Endodermal cell (in vitro differentiated cells): ENCODE data around the gene NIN. TPM values are rescaled to one million over a fixed set of nuclear protein-coding genes. Genes with fewer than 3 reads are reported as not detected.

Experiments used
- DNase-seq: peaks from one replicate; pipeline ENCODE4 v3.0.0-alpha.2; 2017
- H3K27ac ChIP-seq: 2 replicates; pipeline ENCODE4 v1.5.1; 2013; ENCODE audit warnings: mild to moderate bottlenecking, low read depth, low read length, moderate library complexity
- H3K27me3 ChIP-seq: 2 replicates; pipeline ENCODE4 v1.6.1; 2013; ENCODE audit warnings: mild to moderate bottlenecking, low read length, moderate library complexity; ENCODE audit not compliant: insufficient read depth, control insufficient read depth, poor library complexity, severe bottlenecking
- H3K36me3 ChIP-seq: 2 replicates; pipeline ENCODE4 v1.7.0; 2013; ENCODE audit warnings: mild to moderate bottlenecking, low read length, moderate library complexity; ENCODE audit not compliant: control insufficient read depth, insufficient read depth
- H3K4me1 ChIP-seq: one replicate; pipeline ENCODE4 v1.7.0; 2013; ENCODE audit warnings: low read length; ENCODE audit not compliant: control insufficient read depth, insufficient read depth
- H3K4me3 ChIP-seq: 2 replicates; pipeline ENCODE4 v1.5.1; 2013; ENCODE audit warnings: mild to moderate bottlenecking, low read length, moderate library complexity
- H3K9ac ChIP-seq: 2 replicates; pipeline ENCODE4 v1.6.1; 2013; ENCODE audit warnings: mild to moderate bottlenecking, low read length, moderate library complexity; ENCODE audit not compliant: poor library complexity, severe bottlenecking; ENCODE audit errors: extremely low read depth
- H3K9me3 ChIP-seq: 2 replicates; pipeline ENCODE4 v1.6.1; 2013; ENCODE audit warnings: mild to moderate bottlenecking, low read length, moderate library complexity; ENCODE audit not compliant: control insufficient read depth
- H3K27ac Mint-ChIP-seq: 2 replicates; pipeline ENCODE4 v1.8.0; 2020; ENCODE audit warnings: mixed read lengths
- H3K27me3 Mint-ChIP-seq: 2 replicates; pipeline ENCODE4 v1.8.0; 2021; ENCODE audit warnings: mild to moderate bottlenecking, mixed read lengths; ENCODE audit not compliant: insufficient read depth
- H3K36me3 Mint-ChIP-seq: 2 replicates; pipeline ENCODE4 v1.8.0; 2020; ENCODE audit warnings: low read depth, mixed read lengths
- H3K4me1 Mint-ChIP-seq: 2 replicates; pipeline ENCODE4 v1.8.0; 2020; ENCODE audit warnings: mixed read lengths
- H3K4me3 Mint-ChIP-seq: 2 replicates; pipeline ENCODE4 v1.8.0; 2020; ENCODE audit warnings: mild to moderate bottlenecking, moderate library complexity, mixed read lengths
- H3K9me3 Mint-ChIP-seq: 2 replicates; pipeline ENCODE4 v1.8.0; 2020; ENCODE audit warnings: mild to moderate bottlenecking, mixed read lengths
- CTCF ChIP-seq: fragments of 200-600 bp; sonication (generic); conservative IDR thresholded peaks from 2 replicates; pipeline ENCODE4 v1.5.0; 2021; ENCODE audit warnings: antibody characterized with exemption, mild to moderate bottlenecking
- WGBS, 2 experiments: methylation state at CpG; one replicate each; pipeline versions ENCODE4 v1.1.5 to v1.1.7; 2013; ENCODE audit warnings: missing lambda C conversion rate in 2 of 2, mixed read lengths in 1 of 2; ENCODE audit not compliant: insufficient coverage in 1 of 2, insufficient read length in 1 of 2; 5-methylcytosine and 5-hydroxymethylcytosine counted together
- total RNA-seq, 2 donors: library from RNA; stranded (reverse); fragmentation: NEBNext Ultra II Directional in 1 of 2; extraction: Animal tissue kit (Norgen Biotek cat#: 25700) in 1 of 2; gene quantifications; 2 replicates in 1 of 2; 3 replicates in 1 of 2; pipeline ENCODE4 v1.2.1, GENCODE V29; 2021

The NIN gene
- total RNA-seq, 2 donors from 2014 or later: 3.3 to 4.1 TPM

GRCh38 chr14:50855558-50855957 lies 24.6 kb upstream of the NIN start:
- Histone ChIP-seq H3K4me1 (no peaks in the 10 kb centered on the region), H3K27ac (no peak overlapping the region), H3K9ac (no peak overlapping the region), H3K9me3 (no peaks in the 10 kb centered on the region), H3K36me3 (no peaks in the 10 kb centered on the region), H3K4me3 (no peak overlapping the region), H3K27me3 (peaks cover 21% of the 10 kb centered on the region)
- 81 to 100% methylated on average over 1 of the region's 1 CpG for WGBS, 2 experiments
- DNase-seq: no peak
- H3K27me3 Mint-ChIP-seq: peaks cover 46% of the 10 kb centered on the region
- TF ChIP-seq CTCF: peak; percentile 42
- H3K4me3 Mint-ChIP-seq: no peak overlapping the region
- H3K27ac Mint-ChIP-seq: no peak overlapping the region
- no peaks in the 10 kb centered on the region for H3K9me3 Mint-ChIP-seq
- peaks cover 7% of the 10 kb centered on the region for H3K4me1 Mint-ChIP-seq
- no peaks in the 10 kb centered on the region for H3K36me3 Mint-ChIP-seq

- Histone ChIP-seq H3K4me3 (no peak overlapping the region), H3K9me3 (no peaks in the 10 kb centered on the region), H3K27me3 (peaks cover 21% of the 10 kb centered on the region), H3K4me1 (no peaks in the 10 kb centered on the region), H3K9ac (no peak overlapping the region), H3K27ac (no peak overlapping the region), H3K36me3 (no peaks in the 10 kb centered on the region)
- no peak for DNase-seq
- H3K27me3 Mint-ChIP-seq: peaks cover 39% of the 10 kb centered on the region
- H3K4me3 Mint-ChIP-seq: no peak overlapping the region
- no peaks in the 10 kb centered on the region for H3K9me3 Mint-ChIP-seq
- no peak for TF ChIP-seq CTCF
- no peaks in the 10 kb centered on the region for H3K4me1 Mint-ChIP-seq
- H3K36me3 Mint-ChIP-seq: no peaks in the 10 kb centered on the region
- no peak overlapping the region for H3K27ac Mint-ChIP-seq
- WGBS, 2 experiments: 90 to 93% methylated on average over 3 to 5 of the region's 5 CpGs
Measured at GRCh38 chr14:50854521-50854920, 23.6 kb upstream of the NIN start.

GRCh38 chr14:50853891-50854290 lies 22.9 kb upstream of the NIN start:
- Histone ChIP-seq H3K27me3 (peaks cover 22% of the 10 kb centered on the region), H3K9me3 (no peaks in the 10 kb centered on the region), H3K36me3 (no peaks in the 10 kb centered on the region), H3K4me1 (no peaks in the 10 kb centered on the region), H3K27ac (no peak overlapping the region), H3K4me3 (no peak overlapping the region), H3K9ac (no peak overlapping the region)
- no peaks in the 10 kb centered on the region for H3K4me1 Mint-ChIP-seq
- TF ChIP-seq CTCF: no peak
- no peak overlapping the region for H3K27ac Mint-ChIP-seq
- H3K27me3 Mint-ChIP-seq: peaks cover 37% of the 10 kb centered on the region
- no peaks in the 10 kb centered on the region for H3K36me3 Mint-ChIP-seq
- H3K4me3 Mint-ChIP-seq: no peak overlapping the region
- no peaks in the 10 kb centered on the region for H3K9me3 Mint-ChIP-seq
- DNase-seq: no peak
